Measurements from ENCODE around the gene RUVBL2. TPM values are rescaled to one million over a fixed set of nuclear protein-coding genes. Genes with fewer than 3 reads are reported as not detected.

RUVBL2 gene
- total RNA-seq, 1 experiment from 2014 or later: 130 TPM

GRCh38 chr19:48947258-48947542 is 46.5 kb upstream of the RUVBL2 start:
- no peaks in the 10 kb centered on the region for H3K9me3 ChIP-seq (ENCODE audit: control insufficient read depth, low read depth, low read length)
- no peak overlapping the region for H2BK5ac ChIP-seq (ENCODE audit: insufficient read length, low read length)
- H3K14ac ChIP-seq (ENCODE audit: insufficient read depth, low read length): no peak overlapping the region
- Mint-ChIP-seq H3K36me3 (ENCODE audit: insufficient read depth in 1 of 3, low read depth in 3 of 3) (peaks cover 0 to 1% (median 0%) of the 10 kb centered on the region in 3 experiments; a peak in 2 of 7 replicates), H3K27ac (no peak overlapping the region), H3K4me3 (no peak overlapping the region), H3K27me3 (ENCODE audit: low read depth) (peaks cover 12% of the 10 kb centered on the region), H3K4me1 (no peaks in the 10 kb centered on the region), H3K9me3 (no peaks in the 10 kb centered on the region; a peak in 2 of 5 replicates)
- no peak overlapping the region for H3K4me2 ChIP-seq (ENCODE audit: insufficient read depth, insufficient read length, low read length)
- no peak overlapping the region for H3K27ac ChIP-seq (ENCODE audit: insufficient read length, low read depth, low read length)
- no peaks in the 10 kb centered on the region for H3K23me2 ChIP-seq (ENCODE audit: insufficient read length, low read depth, low read length, poor library complexity, severe bottlenecking)
- no peaks in the 10 kb centered on the region for H3K79me1 ChIP-seq (ENCODE audit: insufficient read depth, low read depth, low read length, poor library complexity, severe bottlenecking)
- no peak overlapping the region for H3K18ac ChIP-seq (ENCODE audit: insufficient read length, low read depth, low read length)
- H3T11ph ChIP-seq (ENCODE audit: low read length): no peak overlapping the region
- no peak for TF ChIP-seq CTCF (conservative IDR thresholded peaks at IDR 0.05)
- H3K79me2 ChIP-seq (ENCODE audit: insufficient read depth, low read length): no peaks in the 10 kb centered on the region
- DNase-seq: no peak
- H2BK12ac ChIP-seq (ENCODE audit: insufficient read length, low read depth, low read length): no peak overlapping the region
- no peak overlapping the region for H2AK5ac ChIP-seq (ENCODE audit: insufficient read length, low read length)
- H2BK15ac ChIP-seq (ENCODE audit: low read depth, low read length): no peak overlapping the region
- H4K20me1 ChIP-seq (ENCODE audit: control insufficient read depth, insufficient read depth, insufficient read length): no peaks in the 10 kb centered on the region
- no peak overlapping the region for H2BK20ac ChIP-seq (ENCODE audit: low read depth, low read length, poor library complexity, severe bottlenecking)
- no peak overlapping the region for H4K8ac ChIP-seq (replicated peaks; ENCODE audit: insufficient read length, low read depth, low read length)
- no CpG with 5 or more reads among the region's 3 CpGs for WGBS (ENCODE audit: extremely low coverage, insufficient read length, low lambda C conversion rate)
- no peak overlapping the region for H3K23ac ChIP-seq (ENCODE audit: insufficient read length, low read depth, low read length)
- no peak overlapping the region for H3K9ac ChIP-seq (ENCODE audit: extremely low read depth, insufficient read length, low read length)
- H3K4ac ChIP-seq (ENCODE audit: low read depth, low read length): no peak overlapping the region
- H2BK120ac ChIP-seq (ENCODE audit: low read depth, low read length, poor library complexity, severe bottlenecking): no peak overlapping the region
- no peak overlapping the region for H4K5ac ChIP-seq (ENCODE audit: insufficient read length, low read depth, low read length)
- no peaks in the 10 kb centered on the region for H3K27me3 ChIP-seq (ENCODE audit: insufficient read depth, low read length)
- H2AFZ ChIP-seq (ENCODE audit: low read length): no peak overlapping the region
- H3K4me1 ChIP-seq (ENCODE audit: insufficient read depth, low read length): no peaks in the 10 kb centered on the region
- no peak overlapping the region for H4K91ac ChIP-seq (ENCODE audit: insufficient read length, low read depth, low read length)
- no peak overlapping the region for H3K56ac ChIP-seq (ENCODE audit: insufficient read length, low read depth, low read length)

Measured in H9 (cell line).